ENCODE data around the gene TM6SF1.

- TF ChIP-seq RAD21 (conservative IDR thresholded peaks at IDR 0.05) (no peak), EZH2 (IDR thresholded peaks at IDR 0.05; ENCODE audit: borderline replicate concordance, insufficient read depth, low read length, poor library complexity, severe bottlenecking) (no peak), EP300 (conservative IDR thresholded peaks at IDR 0.05; ENCODE audit: poor library complexity, severe bottlenecking) (no peak)
- TF ChIP-seq, protein P1, sequence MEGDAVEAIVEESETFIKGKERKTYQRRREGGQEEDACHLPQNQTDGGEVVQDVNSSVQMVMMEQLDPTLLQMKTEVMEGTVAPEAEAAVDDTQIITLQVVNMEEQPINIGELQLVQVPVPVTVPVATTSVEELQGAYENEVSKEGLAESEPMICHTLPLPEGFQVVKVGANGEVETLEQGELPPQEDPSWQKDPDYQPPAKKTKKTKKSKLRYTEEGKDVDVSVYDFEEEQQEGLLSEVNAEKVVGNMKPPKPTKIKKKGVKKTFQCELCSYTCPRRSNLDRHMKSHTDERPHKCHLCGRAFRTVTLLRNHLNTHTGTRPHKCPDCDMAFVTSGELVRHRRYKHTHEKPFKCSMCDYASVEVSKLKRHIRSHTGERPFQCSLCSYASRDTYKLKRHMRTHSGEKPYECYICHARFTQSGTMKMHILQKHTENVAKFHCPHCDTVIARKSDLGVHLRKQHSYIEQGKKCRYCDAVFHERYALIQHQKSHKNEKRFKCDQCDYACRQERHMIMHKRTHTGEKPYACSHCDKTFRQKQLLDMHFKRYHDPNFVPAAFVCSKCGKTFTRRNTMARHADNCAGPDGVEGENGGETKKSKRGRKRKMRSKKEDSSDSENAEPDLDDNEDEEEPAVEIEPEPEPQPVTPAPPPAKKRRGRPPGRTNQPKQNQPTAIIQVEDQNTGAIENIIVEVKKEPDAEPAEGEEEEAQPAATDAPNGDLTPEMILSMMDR (IDR thresholded peaks at IDR 0.05; ENCODE audit: poor library complexity, severe bottlenecking), result no peak
Observed at GRCh38 chr15:83088876-83089275, 18.6 kb upstream of the TM6SF1 start.
